Upper lobe of right lung (tissue), 1 donor: ENCODE measurements around the gene ATP8A1. TPM values are rescaled to one million over a fixed set of nuclear protein-coding genes. Genes with fewer than 3 reads are reported as not detected.
A peak's percentile ranks its signal among the peaks of the same experiment; 100 is the strongest.

ENCODE experiments used
- ATAC-seq: fragments of 200-7000 bp; cut with Tn5 transposase; one replicate; pipeline ENCODE4 v1.9.1; 2020; ENCODE audit warnings: mild to moderate bottlenecking, moderate library complexity
- DNase-seq: peaks from one replicate; pipeline ENCODE4 v3.0.0-alpha.2; 2020
- H3K27ac ChIP-seq: fragments of 200-600 bp; one replicate; pipeline ENCODE4 v1.8.0; 2022
- H3K27me3 ChIP-seq: fragments of 200-600 bp; one replicate; pipeline ENCODE4 v1.8.0; 2022; ENCODE audit warnings: mild to moderate bottlenecking
- H3K36me3 ChIP-seq: fragments of 200-600 bp; one replicate; pipeline ENCODE4 v1.8.0; 2022
- H3K4me1 ChIP-seq: fragments of 200-600 bp; one replicate; pipeline ENCODE4 v1.8.0; 2022
- H3K4me3 ChIP-seq: fragments of 200-600 bp; one replicate; pipeline ENCODE4 v1.8.0; 2022; ENCODE audit warnings: mild to moderate bottlenecking
- H3K9me3 ChIP-seq: fragments of 200-600 bp; one replicate; pipeline ENCODE4 v1.8.0; 2022
- intact Hi-C: fragments of 100-400 bp; cut with DNase I; formaldehyde crosslinking; loops from one replicate; pipeline ENCODE4 v1.11.0; 2022
- total RNA-seq: library from RNA; stranded (reverse); fragmentation: NEBNext Ultra II Directional; extraction: Animal tissue kit (Norgen Biotek cat#: 25700); gene quantifications from one replicate; pipeline ENCODE4 v1.2.1, GENCODE V29; 2021
- TF ChIP-seq, protein P1 (sequence below): fragments of 200-600 bp; IDR thresholded peaks from one replicate; pipeline ENCODE4 v1.8.0; 2022; ENCODE audit warnings: antibody characterized with exemption
- donor health status: DM: no; HTN: yes; CAD: no; lungs with severe emphysema.

The ATP8A1 gene
- total RNA-seq, 1 donor from 2014 or later, result 79.3 TPM

DNA sequence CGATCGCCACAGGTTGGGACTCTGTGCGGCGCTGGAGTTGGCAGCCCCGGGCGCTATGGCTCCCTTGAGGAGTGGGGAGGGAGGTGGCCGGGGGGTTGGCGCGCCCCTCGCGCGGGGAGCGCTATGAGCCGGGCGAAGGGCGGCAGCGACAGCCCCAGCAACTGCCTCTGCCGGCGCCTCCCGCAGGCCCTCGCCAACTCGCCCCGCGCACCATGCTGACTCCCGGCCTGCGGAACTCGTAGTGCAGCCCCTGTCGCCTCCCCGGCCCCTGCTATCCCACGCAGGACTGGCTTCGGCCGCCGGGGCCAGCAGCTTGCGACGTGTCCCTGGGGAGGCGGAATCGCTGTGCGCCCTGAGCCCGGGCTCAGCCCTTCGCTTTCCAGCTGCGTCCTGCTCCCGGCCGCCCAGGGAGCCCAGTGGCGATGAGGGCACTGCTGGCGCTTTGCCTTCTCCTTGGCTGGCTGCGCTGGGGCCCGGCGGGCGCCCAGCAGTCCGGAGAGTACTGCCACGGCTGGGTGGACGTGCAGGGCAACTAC lies 259.2 kb downstream of the ATP8A1 start:
- intact Hi-C loops, result no loop called here

DNA sequence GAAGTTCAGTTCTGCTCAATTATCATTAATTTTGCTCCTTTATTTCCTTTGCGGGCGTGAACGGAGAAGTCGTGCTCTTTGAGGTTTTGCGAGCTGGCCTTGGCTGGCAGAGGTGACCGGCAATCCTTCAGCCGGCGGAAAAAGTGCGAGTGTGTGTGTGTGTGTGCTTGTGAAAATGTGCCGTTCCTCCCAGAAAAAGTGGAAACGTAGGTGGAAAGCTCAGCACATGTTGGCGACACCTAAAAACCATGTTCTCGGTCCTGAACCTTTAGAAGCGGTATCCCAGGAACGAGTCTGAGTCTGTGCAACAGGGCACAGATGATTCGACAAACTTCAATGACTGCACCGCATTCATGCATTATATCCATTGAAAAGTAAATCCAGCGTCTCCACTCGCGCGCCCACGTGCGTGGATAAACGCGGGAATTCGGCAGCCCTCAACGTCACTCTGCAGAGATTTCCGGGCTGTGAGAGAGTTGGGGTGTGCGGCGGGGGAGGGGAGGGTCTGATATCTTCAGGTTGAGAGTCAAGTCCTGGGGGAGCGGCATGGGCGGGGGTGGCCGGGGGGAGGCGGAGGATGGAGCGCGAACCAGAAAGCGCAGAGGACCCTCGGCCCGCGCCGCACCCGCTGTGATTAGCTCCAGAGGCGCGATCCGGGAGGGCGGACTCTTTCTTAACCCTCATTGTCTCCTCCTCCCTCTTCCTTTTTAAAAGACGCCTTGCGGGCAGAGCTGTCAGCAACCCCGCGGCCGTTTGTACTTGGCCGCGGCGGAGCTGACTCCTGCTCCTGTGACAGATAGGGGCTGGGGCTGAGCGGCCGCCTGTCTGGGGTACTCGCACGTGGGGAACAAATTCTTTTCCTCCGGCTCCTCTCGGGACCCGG lies 259.9 kb downstream of the ATP8A1 start, which contains the start of gene SHISA3:
Gene SHISA3 (plus strand): TSS at position 737 of the 883 bp plus-strand sequence. CDS start 569 bp downstream, outside the sequence.
- peaks cover 52% of the 10 kb centered on the region for H3K27me3 ChIP-seq
- H3K27ac ChIP-seq, result no peak within 1 kb of the TSS
- TF ChIP-seq, protein P1, sequence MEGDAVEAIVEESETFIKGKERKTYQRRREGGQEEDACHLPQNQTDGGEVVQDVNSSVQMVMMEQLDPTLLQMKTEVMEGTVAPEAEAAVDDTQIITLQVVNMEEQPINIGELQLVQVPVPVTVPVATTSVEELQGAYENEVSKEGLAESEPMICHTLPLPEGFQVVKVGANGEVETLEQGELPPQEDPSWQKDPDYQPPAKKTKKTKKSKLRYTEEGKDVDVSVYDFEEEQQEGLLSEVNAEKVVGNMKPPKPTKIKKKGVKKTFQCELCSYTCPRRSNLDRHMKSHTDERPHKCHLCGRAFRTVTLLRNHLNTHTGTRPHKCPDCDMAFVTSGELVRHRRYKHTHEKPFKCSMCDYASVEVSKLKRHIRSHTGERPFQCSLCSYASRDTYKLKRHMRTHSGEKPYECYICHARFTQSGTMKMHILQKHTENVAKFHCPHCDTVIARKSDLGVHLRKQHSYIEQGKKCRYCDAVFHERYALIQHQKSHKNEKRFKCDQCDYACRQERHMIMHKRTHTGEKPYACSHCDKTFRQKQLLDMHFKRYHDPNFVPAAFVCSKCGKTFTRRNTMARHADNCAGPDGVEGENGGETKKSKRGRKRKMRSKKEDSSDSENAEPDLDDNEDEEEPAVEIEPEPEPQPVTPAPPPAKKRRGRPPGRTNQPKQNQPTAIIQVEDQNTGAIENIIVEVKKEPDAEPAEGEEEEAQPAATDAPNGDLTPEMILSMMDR, result no peak
- no peaks in the 10 kb centered on the region for H3K36me3 ChIP-seq
- intact Hi-C loops, result no loop called here
- H3K9me3 ChIP-seq, result no peaks in the 10 kb centered on the region
- DNase-seq (no peak), ATAC-seq (peak; percentile 40)
- H3K4me1 ChIP-seq, result peaks cover 17% of the 10 kb centered on the region
- peak within 1 kb of the TSS; percentile 55 for H3K4me3 ChIP-seq

More for the DNA sequence above, 259.2 kb downstream of the ATP8A1 start:
- Histone ChIP-seq H3K36me3 (no peaks in the 10 kb centered on the region), H3K4me1 (peaks cover 17% of the 10 kb centered on the region), H3K27me3 (peaks cover 52% of the 10 kb centered on the region), H3K9me3 (no peaks in the 10 kb centered on the region), H3K27ac (no peak overlapping the region), H3K4me3 (peak overlapping the region; percentile 55)
- ATAC-seq, result peak; percentile 49
- TF ChIP-seq, protein P1, result no peak
- no peak for DNase-seq

DNA sequence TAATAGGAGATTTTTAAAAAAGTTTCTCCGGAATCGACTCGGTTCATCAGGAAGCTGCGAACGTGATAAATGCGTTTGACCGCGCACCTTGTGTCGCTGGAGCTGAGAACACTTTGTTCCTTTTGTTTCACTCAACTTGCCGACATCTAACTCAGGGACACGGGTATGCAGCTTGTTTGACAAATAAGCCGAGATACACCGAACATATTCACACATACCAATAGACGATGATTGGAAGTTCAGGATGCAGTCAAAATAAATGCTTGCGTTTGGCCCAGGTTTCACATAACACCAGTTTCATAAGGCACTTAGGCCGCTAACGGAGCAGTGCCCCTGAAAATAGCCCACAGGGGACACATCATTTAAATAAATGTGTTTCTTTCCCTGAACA lies 260.5 kb downstream of the ATP8A1 start:
- Histone ChIP-seq H3K9me3 (no peaks in the 10 kb centered on the region), H3K36me3 (no peaks in the 10 kb centered on the region), H3K4me3 (peak overlapping the region; percentile 55), H3K27me3 (peaks cover 45% of the 10 kb centered on the region), H3K4me1 (peaks cover 17% of the 10 kb centered on the region), H3K27ac (no peak overlapping the region)
- intact Hi-C loops, result no loop called here
- DNase-seq (no peak), ATAC-seq (no peak)
- TF ChIP-seq, protein P1, result no peak

DNA sequence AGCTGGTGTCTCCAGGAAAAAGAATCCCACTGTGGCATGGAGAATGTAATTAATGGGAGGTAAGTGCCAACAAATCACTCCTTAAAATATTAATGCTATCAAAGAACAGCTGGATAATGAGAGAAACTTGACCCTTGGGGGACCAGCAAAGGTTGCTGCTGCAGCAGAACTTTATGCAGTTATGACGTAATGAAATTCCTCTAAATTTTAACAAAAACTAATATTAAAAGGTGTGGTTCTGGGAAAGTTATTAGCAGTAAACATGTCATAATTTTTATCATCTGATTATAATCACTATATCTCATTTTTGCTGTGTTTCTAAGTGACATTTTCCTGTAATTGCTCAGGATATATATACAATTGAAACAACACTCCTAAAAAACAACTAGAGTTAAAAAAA lies 261.3 kb downstream of the ATP8A1 start:
- Histone ChIP-seq H3K27ac (no peak overlapping the region), H3K4me1 (peaks cover 17% of the 10 kb centered on the region), H3K4me3 (no peak overlapping the region), H3K27me3 (peaks cover 39% of the 10 kb centered on the region), H3K36me3 (no peaks in the 10 kb centered on the region), H3K9me3 (no peaks in the 10 kb centered on the region)
- no peak for ATAC-seq
- DNase-seq, result no peak
- TF ChIP-seq, protein P1, result no peak
- intact Hi-C loops, result no loop called here

DNA sequence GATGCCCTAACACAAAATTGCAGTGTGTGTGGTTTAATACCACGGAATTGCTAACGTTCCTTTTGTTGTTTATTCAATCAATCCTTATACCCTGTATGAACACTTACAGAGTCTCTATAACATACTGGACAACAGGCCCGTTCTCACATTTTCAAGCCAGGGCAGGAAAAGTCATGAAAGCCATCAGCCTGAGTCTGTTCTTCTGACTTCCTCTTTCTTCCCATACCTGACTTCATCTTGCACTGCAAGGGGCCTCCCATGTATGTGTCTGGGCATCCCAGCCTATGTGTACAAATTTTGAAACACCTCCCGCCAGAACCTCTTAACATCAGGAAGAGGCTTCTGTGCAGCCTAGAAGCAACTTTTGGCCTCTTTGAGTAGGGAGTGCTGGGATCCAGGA lies 264.5 kb downstream of the ATP8A1 start:
- peaks cover 22% of the 10 kb centered on the region for H3K27me3 ChIP-seq
- H3K4me3 ChIP-seq, result no peak overlapping the region
- ATAC-seq (no peak), DNase-seq (no peak)
- no peaks in the 10 kb centered on the region for H3K36me3 ChIP-seq
- H3K9me3 ChIP-seq, result no peaks in the 10 kb centered on the region
- TF ChIP-seq, protein P1, result no peak
- H3K27ac ChIP-seq, result no peak overlapping the region
- peaks cover 2% of the 10 kb centered on the region for H3K4me1 ChIP-seq
- intact Hi-C loops, result no loop called here
